Measurements from ENCODE around the gene SIAH3.

The SIAH3 gene

DNA sequence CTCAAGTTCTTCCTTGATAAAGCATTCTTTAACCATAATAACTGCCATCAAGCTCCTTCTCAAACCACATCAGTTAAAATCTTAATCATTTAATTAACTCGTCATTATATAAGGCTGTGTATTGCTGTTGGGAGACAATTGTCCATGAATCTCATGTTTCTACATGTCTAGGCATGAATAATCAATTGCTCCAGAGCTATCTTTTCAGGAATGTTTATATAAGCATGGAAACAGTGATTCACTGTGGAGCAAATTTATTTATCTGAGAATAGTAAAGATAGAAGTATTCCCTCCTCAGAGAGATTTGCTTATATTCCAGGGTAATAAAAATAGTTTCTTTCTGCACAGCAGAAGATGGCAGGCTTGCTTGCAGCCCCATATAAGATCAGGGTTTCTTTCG, 78.3 kb downstream of the SIAH3 start (continued):
- TF ChIP-seq, protein P1, sequence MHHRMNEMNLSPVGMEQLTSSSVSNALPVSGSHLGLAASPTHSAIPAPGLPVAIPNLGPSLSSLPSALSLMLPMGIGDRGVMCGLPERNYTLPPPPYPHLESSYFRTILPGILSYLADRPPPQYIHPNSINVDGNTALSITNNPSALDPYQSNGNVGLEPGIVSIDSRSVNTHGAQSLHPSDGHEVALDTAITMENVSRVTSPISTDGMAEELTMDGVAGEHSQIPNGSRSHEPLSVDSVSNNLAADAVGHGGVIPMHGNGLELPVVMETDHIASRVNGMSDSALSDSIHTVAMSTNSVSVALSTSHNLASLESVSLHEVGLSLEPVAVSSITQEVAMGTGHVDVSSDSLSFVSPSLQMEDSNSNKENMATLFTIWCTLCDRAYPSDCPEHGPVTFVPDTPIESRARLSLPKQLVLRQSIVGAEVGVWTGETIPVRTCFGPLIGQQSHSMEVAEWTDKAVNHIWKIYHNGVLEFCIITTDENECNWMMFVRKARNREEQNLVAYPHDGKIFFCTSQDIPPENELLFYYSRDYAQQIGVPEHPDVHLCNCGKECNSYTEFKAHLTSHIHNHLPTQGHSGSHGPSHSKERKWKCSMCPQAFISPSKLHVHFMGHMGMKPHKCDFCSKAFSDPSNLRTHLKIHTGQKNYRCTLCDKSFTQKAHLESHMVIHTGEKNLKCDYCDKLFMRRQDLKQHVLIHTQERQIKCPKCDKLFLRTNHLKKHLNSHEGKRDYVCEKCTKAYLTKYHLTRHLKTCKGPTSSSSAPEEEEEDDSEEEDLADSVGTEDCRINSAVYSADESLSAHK (tag by site-specific recombination; IDR thresholded peaks at IDR 0.05): peak; percentile 83
- TF ChIP-seq YY1 (tag by site-specific recombination; IDR thresholded peaks at IDR 0.05) (peak; percentile 17; the same call in 1 of the 2 replicates), EGR2 (tag by site-specific recombination; IDR thresholded peaks at IDR 0.05; ENCODE audit: low read depth) (no peak), SALL2 (tag by site-specific recombination; IDR thresholded peaks at IDR 0.05; ENCODE audit: borderline replicate concordance) (no peak), ZNF324 (tag by site-specific recombination; IDR thresholded peaks at IDR 0.05) (no peak), ZBTB8A (tag by site-specific recombination; IDR thresholded peaks at IDR 0.05) (no peak), SP7 (tag by site-specific recombination; IDR thresholded peaks at IDR 0.05) (peak; percentile 29; the same call in 1 of the 2 replicates), ZFP41 (tag by site-specific recombination; IDR thresholded peaks at IDR 0.05; ENCODE audit: borderline replicate concordance) (no peak), IKZF3 (tag by site-specific recombination; IDR thresholded peaks at IDR 0.05) (no peak), ZNF211 (tag by site-specific recombination; IDR thresholded peaks at IDR 0.05; ENCODE audit: low read depth) (no peak), ZNF670 (tag by site-specific recombination; IDR thresholded peaks at IDR 0.05; ENCODE audit: low read depth) (no peak), ZNF777 (tag by site-specific recombination; IDR thresholded peaks at IDR 0.05; ENCODE audit: borderline replicate concordance) (no peak), FEZF1 (tag by site-specific recombination; IDR thresholded peaks at IDR 0.05) (peak; percentile 65), ZXDB (tag by site-specific recombination; IDR thresholded peaks at IDR 0.05) (0 out of 2 replicates have a peak, but pooled peaks have one; percentile 36), ZNF776 (tag by site-specific recombination; IDR thresholded peaks at IDR 0.05; ENCODE audit: borderline replicate concordance) (no peak), WT1 (tag by site-specific recombination; IDR thresholded peaks at IDR 0.05) (peak; percentile 66), ZNF302 (tag by site-specific recombination; IDR thresholded peaks at IDR 0.05; ENCODE audit: low read depth) (no peak), ZSCAN23 (tag by site-specific recombination; IDR thresholded peaks at IDR 0.05) (no peak), ZNF155 (tag by site-specific recombination; IDR thresholded peaks at IDR 0.05) (no peak), ZNF664 (tag by site-specific recombination; IDR thresholded peaks at IDR 0.05) (0 out of 2 replicates have a peak, but pooled peaks have one; percentile 27), BCL11B (tag by site-specific recombination; IDR thresholded peaks at IDR 0.05; ENCODE audit: low read depth) (0 out of 2 replicates have a peak, but pooled peaks have one; percentile 28), GLIS1 (tag by site-specific recombination; IDR thresholded peaks at IDR 0.05) (peak; percentile 89), KLF10 (tag by site-specific recombination; IDR thresholded peaks at IDR 0.05) (no peak), ZNF394 (tag by site-specific recombination; IDR thresholded peaks at IDR 0.05; ENCODE audit: borderline replicate concordance) (peak; percentile 22; the same call in 1 of the 2 replicates), ZNF335 (tag by site-specific recombination; conservative IDR thresholded peaks at IDR 0.05) (no peak), ZBTB1 (tag by site-specific recombination; IDR thresholded peaks at IDR 0.05) (0 out of 2 replicates have a peak, but pooled peaks have one; percentile 26), ZNF24 (tag by site-specific recombination; IDR thresholded peaks at IDR 0.05) (peak; percentile 39; the same call in 1 of the 2 replicates), KLF16 (tag by site-specific recombination; IDR thresholded peaks at IDR 0.05) (no peak), ZNF366 (tag by site-specific recombination; conservative IDR thresholded peaks at IDR 0.05) (peak; percentile 84), ZNF629 (tag by site-specific recombination; IDR thresholded peaks at IDR 0.05) (peak; percentile 56; the same call in 1 of the 2 replicates)
- TF ChIP-seq, protein P2, sequence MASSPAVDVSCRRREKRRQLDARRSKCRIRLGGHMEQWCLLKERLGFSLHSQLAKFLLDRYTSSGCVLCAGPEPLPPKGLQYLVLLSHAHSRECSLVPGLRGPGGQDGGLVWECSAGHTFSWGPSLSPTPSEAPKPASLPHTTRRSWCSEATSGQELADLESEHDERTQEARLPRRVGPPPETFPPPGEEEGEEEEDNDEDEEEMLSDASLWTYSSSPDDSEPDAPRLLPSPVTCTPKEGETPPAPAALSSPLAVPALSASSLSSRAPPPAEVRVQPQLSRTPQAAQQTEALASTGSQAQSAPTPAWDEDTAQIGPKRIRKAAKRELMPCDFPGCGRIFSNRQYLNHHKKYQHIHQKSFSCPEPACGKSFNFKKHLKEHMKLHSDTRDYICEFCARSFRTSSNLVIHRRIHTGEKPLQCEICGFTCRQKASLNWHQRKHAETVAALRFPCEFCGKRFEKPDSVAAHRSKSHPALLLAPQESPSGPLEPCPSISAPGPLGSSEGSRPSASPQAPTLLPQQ (tag by site-specific recombination; IDR thresholded peaks at IDR 0.05): no peak
- TF ChIP-seq, protein P3, sequence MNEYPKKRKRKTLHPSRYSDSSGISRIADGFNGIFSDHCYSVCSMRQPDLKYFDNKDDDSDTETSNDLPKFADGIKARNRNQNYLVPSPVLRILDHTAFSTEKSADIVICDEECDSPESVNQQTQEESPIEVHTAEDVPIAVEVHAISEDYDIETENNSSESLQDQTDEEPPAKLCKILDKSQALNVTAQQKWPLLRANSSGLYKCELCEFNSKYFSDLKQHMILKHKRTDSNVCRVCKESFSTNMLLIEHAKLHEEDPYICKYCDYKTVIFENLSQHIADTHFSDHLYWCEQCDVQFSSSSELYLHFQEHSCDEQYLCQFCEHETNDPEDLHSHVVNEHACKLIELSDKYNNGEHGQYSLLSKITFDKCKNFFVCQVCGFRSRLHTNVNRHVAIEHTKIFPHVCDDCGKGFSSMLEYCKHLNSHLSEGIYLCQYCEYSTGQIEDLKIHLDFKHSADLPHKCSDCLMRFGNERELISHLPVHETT (tag by site-specific recombination; IDR thresholded peaks at IDR 0.05): no peak
- TF ChIP-seq, protein P4, sequence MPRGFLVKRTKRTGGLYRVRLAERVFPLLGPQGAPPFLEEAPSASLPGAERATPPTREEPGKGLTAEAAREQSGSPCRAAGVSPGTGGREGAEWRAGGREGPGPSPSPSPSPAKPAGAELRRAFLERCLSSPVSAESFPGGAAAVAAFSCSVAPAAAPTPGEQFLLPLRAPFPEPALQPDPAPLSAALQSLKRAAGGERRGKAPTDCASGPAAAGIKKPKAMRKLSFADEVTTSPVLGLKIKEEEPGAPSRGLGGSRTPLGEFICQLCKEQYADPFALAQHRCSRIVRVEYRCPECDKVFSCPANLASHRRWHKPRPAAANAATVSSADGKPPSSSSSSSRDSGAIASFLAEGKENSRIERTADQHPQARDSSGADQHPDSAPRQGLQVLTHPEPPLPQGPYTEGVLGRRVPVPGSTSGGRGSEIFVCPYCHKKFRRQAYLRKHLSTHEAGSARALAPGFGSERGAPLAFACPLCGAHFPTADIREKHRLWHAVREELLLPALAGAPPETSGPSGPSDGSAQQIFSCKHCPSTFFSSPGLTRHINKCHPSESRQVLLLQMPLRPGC (tag by site-specific recombination; IDR thresholded peaks at IDR 0.05): peak; percentile 57; the same call in 1 of the 2 replicates
- TF ChIP-seq, protein P5, sequence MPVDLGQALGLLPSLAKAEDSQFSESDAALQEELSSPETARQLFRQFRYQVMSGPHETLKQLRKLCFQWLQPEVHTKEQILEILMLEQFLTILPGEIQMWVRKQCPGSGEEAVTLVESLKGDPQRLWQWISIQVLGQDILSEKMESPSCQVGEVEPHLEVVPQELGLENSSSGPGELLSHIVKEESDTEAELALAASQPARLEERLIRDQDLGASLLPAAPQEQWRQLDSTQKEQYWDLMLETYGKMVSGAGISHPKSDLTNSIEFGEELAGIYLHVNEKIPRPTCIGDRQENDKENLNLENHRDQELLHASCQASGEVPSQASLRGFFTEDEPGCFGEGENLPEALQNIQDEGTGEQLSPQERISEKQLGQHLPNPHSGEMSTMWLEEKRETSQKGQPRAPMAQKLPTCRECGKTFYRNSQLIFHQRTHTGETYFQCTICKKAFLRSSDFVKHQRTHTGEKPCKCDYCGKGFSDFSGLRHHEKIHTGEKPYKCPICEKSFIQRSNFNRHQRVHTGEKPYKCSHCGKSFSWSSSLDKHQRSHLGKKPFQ (tag by site-specific recombination; IDR thresholded peaks at IDR 0.05): peak; percentile 31; the same call in 1 of the 2 replicates
